Glomerular endothelial cell (primary cell): ENCODE data around the gene GANAB. TPM values are rescaled to one million over a fixed set of nuclear protein-coding genes. Genes with fewer than 3 reads are reported as not detected.
"Not testable (repeated sequence)": the region's sequence is repeated elsewhere in the genome, so short reads cannot be mapped to it uniquely, and the experiment has no call there.

Experiments
- DNase-seq: peaks from one replicate; pipeline ENCODE4 v3.0.0-alpha.2; 2011; ENCODE audit warnings: low read depth, low spot score; ENCODE audit errors: extremely low read depth
- total RNA-seq: library from RNA; depleted of rRNA; stranded (reverse); fragments of >200 nt; gene quantifications from 2 replicates; pipeline ENCODE4 v1.2.3, GENCODE V29; 2015

The GANAB gene
- total RNA-seq, 1 donor from 2014 or later = 372 TPM

- DNase-seq = no peak
These were observed 18.7 kb downstream of the GANAB start for GRCh38 chr11:62627713-62628112.

GRCh38 chr11:62622476-62623089, 23.8 kb downstream of the GANAB start:
- no peak for DNase-seq

GRCh38 chr11:62621567-62622470, 24.6 kb downstream of the GANAB start, which contains the start of gene B3GAT3:
B3GAT3 (minus strand) TSS chr11:62621986; CDS start chr11:62621947, 39 bp downstream.
- DNase-seq = peak; percentile 75

- no peak for DNase-seq
These were observed 25.3 kb downstream of the GANAB start for GRCh38 chr11:62621027-62621566.

- not testable (repeated sequence) for DNase-seq
These were observed 29.5 kb downstream of the GANAB start for GRCh38 chr11:62616957-62617356.

- no peak for DNase-seq
These were observed 30.9 kb downstream of the GANAB start for GRCh38 chr11:62615521-62615920.

GRCh38 chr11:62614275-62614674, 32.1 kb downstream of the GANAB start:
- DNase-seq = no peak

GRCh38 chr11:62613291-62613778, 33.1 kb downstream of the GANAB start:
- DNase-seq = no peak

GRCh38 chr11:62612366-62613290, 33.8 kb downstream of the GANAB start, which contains the start of the genes EML3 and ROM1:
EML3 (minus strand) TSS chr11:62612775; CDS start chr11:62612457, 318 bp downstream.
ROM1 (plus strand) TSS chr11:62613257; CDS start chr11:62613282, 25 bp downstream.
- DNase-seq = no peak

GRCh38 chr11:62611705-62612365, 34.6 kb downstream of the GANAB start:
- no peak for DNase-seq

- DNase-seq = no peak
These were observed 35.4 kb downstream of the GANAB start for GRCh38 chr11:62610814-62611704.

GRCh38 chr11:62610403-62610802, 36.0 kb downstream of the GANAB start:
- DNase-seq = no peak

- DNase-seq = no peak
These were observed 37.6 kb downstream of the GANAB start for GRCh38 chr11:62608776-62609175.

- DNase-seq = no peak
These were observed 38.7 kb downstream of the GANAB start for GRCh38 chr11:62607714-62608113.

- no peak for DNase-seq
These were observed 40.5 kb downstream of the GANAB start for GRCh38 chr11:62605902-62606301.

- DNase-seq = no peak
These were observed 40.9 kb downstream of the GANAB start for GRCh38 chr11:62605467-62605866.

GRCh38 chr11:62604460-62605120, 41.8 kb downstream of the GANAB start:
- DNase-seq = no peak

- DNase-seq = no peak
These were observed 42.6 kb downstream of the GANAB start for GRCh38 chr11:62603776-62604299.
